ENCODE results near the gene DUOX1. TPM values are rescaled to one million over a fixed set of nuclear protein-coding genes. Genes with fewer than 3 reads are reported as not detected.

Gene DUOX1
- total and polyA plus RNA-seq, 9 of the 15 experiments (the other 6 are each of a cell fraction or from before 2014, with no cell fraction given): 0.01 to 0.22 (median 0.01) TPM; not detected in 6

- TF ChIP-seq ZNF318 (IDR thresholded peaks at IDR 0.05; ENCODE audit: borderline replicate concordance in 1 of 2, low read depth in 1 of 2): no peak
- TF ChIP-seq BHLHE40 (IDR thresholded peaks at IDR 0.05; ENCODE audit: low read length): peak; percentile 34; the same call in 1 of the 2 replicates
- TF ChIP-seq SOX6 (IDR thresholded peaks at IDR 0.05): peak; percentile 96
- TF ChIP-seq ZNF324 (CRISPR knock-in tag; IDR thresholded peaks at IDR 0.05): no peak
- peak; percentile 59; the same call in 1 of the 2 replicates for TF ChIP-seq PHF8 (IDR thresholded peaks at IDR 0.05; ENCODE audit: borderline replicate concordance, low read length)
- TF ChIP-seq STAT6 (CRISPR knock-in tag; IDR thresholded peaks at IDR 0.05): no peak
- no peak for TF ChIP-seq POLR2B (IDR thresholded peaks at IDR 0.05; ENCODE audit: low read depth, partially characterized antibody)
- TF ChIP-seq ILK (tag; IDR thresholded peaks at IDR 0.05; ENCODE audit: borderline replicate concordance, low read depth): no peak
- no peak for TF ChIP-seq PRMT5 (CRISPR knock-in tag; IDR thresholded peaks at IDR 0.05)
- TF ChIP-seq EWSR1 (IDR thresholded peaks at IDR 0.05; ENCODE audit: borderline replicate concordance, low read depth, partially characterized antibody): no peak
- no peak for TF ChIP-seq SAFB (IDR thresholded peaks at IDR 0.05; ENCODE audit: borderline replicate concordance, low read depth, low read length)
- no peak for TF ChIP-seq MCM3 (IDR thresholded peaks at IDR 0.05)
- TF ChIP-seq IRF9 (tag; IDR thresholded peaks at IDR 0.05): no peak
Observed at GRCh38 chr15:45200001-45200798, 70.4 kb downstream of the DUOX1 start (continued).
